GM12878 (cell line): ENCODE results near the gene HJV. TPM values are rescaled to one million over a fixed set of nuclear protein-coding genes. Genes with fewer than 3 reads are reported as not detected.
A peak's percentile ranks its signal among the peaks of the same experiment; 100 is the strongest.

ENCODE experiments used
- ATAC-seq: fragments of 200-7000 bp; cut with Tn5 transposase; 3 replicates; pipeline ENCODE4 v1.9.1; 2020; ENCODE audit warnings: mild to moderate bottlenecking, moderate library complexity
- BruUV-seq: library from RNA; stranded (reverse); fragments of 400-500 nt; replicated peaks from 2 replicates; lab custom pipeline; 2021; lab: Mats Ljungman, UMichigan
- CTCF ChIA-PET: fragments of 300-600 bp; sonication (Branson Sonifier 250); formaldehyde crosslinking; extraction: SDS; loops from one replicate; lab custom pipeline; 2021; ENCODE audit warnings: inconsistent platforms; lab: Yijun Ruan, JAX
- POLR2A ChIA-PET: fragments of 350-600 bp; formaldehyde crosslinking; extraction: SDS; loops from one replicate; lab custom pipeline; 2021; ENCODE audit warnings: inconsistent platforms; lab: Charles Lee
- RAD21 ChIA-PET: fragments of 300-600 bp; sonication (Branson Sonifier 250); formaldehyde crosslinking; loops from one replicate; lab custom pipeline; 2023; ENCODE audit warnings: antibody characterized with exemption; ENCODE audit not compliant: unreplicated experiment; lab: Charles Lee
- SMC1A ChIA-PET: fragments of 300-600 bp; sonication (Branson Sonifier 250); formaldehyde crosslinking; loops from one replicate; lab custom pipeline; 2023; ENCODE audit not compliant: unreplicated experiment, uncharacterized antibody; lab: Charles Lee
- DNase-seq: peaks from one replicate; pipeline ENCODE4 v3.0.0-alpha.2; 2011; ENCODE audit warnings: low read depth, low spot score
- FAIRE-seq: peaks from 3 replicates; lab custom pipeline; 2011; peaks lifted over from hg19 to GRCh38; lab: Jason Lieb, UNC
- H2AFZ ChIP-seq: 2 replicates; pipeline ENCODE4 v1.6.0; 2011; ENCODE audit warnings: low read depth, low read length, control low read depth; ENCODE audit not compliant: control insufficient read depth
- H3K27ac ChIP-seq: 2 replicates; pipeline ENCODE4 v1.5.1; 2011; ENCODE audit warnings: control low read depth; ENCODE audit not compliant: control insufficient read depth, insufficient read depth
- H3K27me3 ChIP-seq, 2 experiments: replicated peaks in 1 of 2; 2 replicates each; pipeline versions ENCODE4 v1.6.0 to v1.6.1; 2011; ENCODE audit warnings: low read length in 1 of 2; ENCODE audit not compliant: control insufficient read depth in 2 of 2, insufficient read depth in 2 of 2
- H3K36me3 ChIP-seq, 2 experiments: 2 replicates each; pipeline ENCODE4 v1.5.1; 2011; ENCODE audit warnings: low read length in 1 of 2; ENCODE audit not compliant: control insufficient read depth in 2 of 2, insufficient read depth in 2 of 2
- H3K4me1 ChIP-seq: 2 replicates; pipeline ENCODE4 v1.6.1; 2011; ENCODE audit warnings: mild to moderate bottlenecking, low read length, moderate library complexity, mixed read lengths; ENCODE audit not compliant: control insufficient read depth, insufficient read depth
- H3K4me2 ChIP-seq: 2 replicates; pipeline ENCODE4 v1.6.0; 2011; ENCODE audit warnings: control low read depth; ENCODE audit not compliant: control insufficient read depth, insufficient read depth
- H3K4me3 ChIP-seq: fragments of 200-600 bp; sonication (generic); 2 replicates; pipeline ENCODE4 v1.5.1; 2016
- H3K79me2 ChIP-seq: 2 replicates; pipeline ENCODE4 v1.6.0; 2011; ENCODE audit warnings: low read length; ENCODE audit not compliant: control insufficient read depth, insufficient read depth
- H3K9ac ChIP-seq: 2 replicates; pipeline ENCODE4 v1.8.0; 2011; ENCODE audit warnings: low read length, control low read depth, mixed read lengths; ENCODE audit not compliant: control insufficient read depth, insufficient read depth
- H3K9me3 ChIP-seq: replicated peaks from 3 replicates; pipeline ENCODE4 v1.5.1; 2011; ENCODE audit warnings: mild to moderate bottlenecking, low read length; ENCODE audit not compliant: control insufficient read depth, insufficient read depth
- H4K20me1 ChIP-seq: 2 replicates; pipeline ENCODE4 v1.6.0; 2011; ENCODE audit not compliant: control insufficient read depth, insufficient read depth
- CBX3 ChIP-seq: fragments of 200-600 bp; sonication (generic); IDR thresholded peaks from 2 replicates; pipeline ENCODE4 v1.6.1; 2016; ENCODE audit warnings: low read depth, borderline replicate concordance
- CREB1 ChIP-seq: IDR thresholded peaks from 2 replicates; pipeline ENCODE4 v1.6.1; 2012; ENCODE audit warnings: low read depth, mild to moderate bottlenecking, inconsistent platforms
- RAD21 ChIP-seq: IDR thresholded peaks from 2 replicates; pipeline ENCODE4 v1.6.1; 2011; ENCODE audit warnings: mild to moderate bottlenecking, low read depth, low read length, moderate library complexity; ENCODE audit not compliant: insufficient read depth
- SREBF1 ChIP-seq: IDR thresholded peaks from 2 replicates; pipeline ENCODE4 v1.6.1; 2012; ENCODE audit warnings: mild to moderate bottlenecking, low read length
- STAT3 ChIP-seq: IDR thresholded peaks from 2 replicates; pipeline ENCODE4 v1.6.1; 2011; ENCODE audit warnings: low read depth, low read length, improper control_type of control experiment
- ZNF274 ChIP-seq: IDR thresholded peaks from one replicate; pipeline ENCODE4 v1.8.0; 2011; ENCODE audit not compliant: insufficient read length, insufficient read depth
- ZNF622 ChIP-seq: fragments of 450-650 bp; IDR thresholded peaks from 2 replicates; pipeline ENCODE4 v1.6.1; 2017; ENCODE audit warnings: mild to moderate bottlenecking, inconsistent platforms
- ZSCAN29 ChIP-seq: fragments of 450-650 bp; IDR thresholded peaks from 2 replicates; pipeline ENCODE4 v1.6.1; 2017; ENCODE audit warnings: mild to moderate bottlenecking, moderate library complexity
- WGBS: methylation state at CpG from one replicate; pipeline ENCODE4 v1.1.6; 2016; ENCODE audit warnings: low lambda C conversion rate; ENCODE audit not compliant: insufficient replicate concordance, insufficient coverage; ENCODE audit errors: missing lambda C conversion rate; 5-methylcytosine and 5-hydroxymethylcytosine counted together
- in situ Hi-C: fragments of 300-500 bp; cut with MboI; formaldehyde crosslinking; loops from 9 replicates; pipeline ENCODE4 v1.14.3; 2018; ENCODE audit warnings: mixed read lengths
- intact Hi-C: fragments of 100-400 bp; cut with micrococcal nuclease; formaldehyde crosslinking; loops from one replicate; pipeline ENCODE4 v1.14.2; 2022; ENCODE audit not compliant: unreplicated experiment
- polyA plus RNA-seq, 11 experiments: library from polyadenylated mRNA; depleted of rRNA in 4 of 11; unstranded in 6 of 11; stranded (reverse) in 5 of 11; fragments of >200 nt; fragmentation: Nextera tagmentation in 4 of 11; fragmentation: Illumina TruSeq in 1 of 11; extraction: Ambion mirVana in 4 of 11; extraction: Trizol in 1 of 11; gene quantifications; 1 replicate in 1 of 11; 2 replicates in 10 of 11; pipeline versions ENCODE4 v1.2.1 to v1.2.3, GENCODE V29; 2011 to 2016; ENCODE audit warnings: inconsistent platforms in 2 of 11, missing spikeins in 2 of 11, low read depth in 1 of 11
- total RNA-seq, 4 experiments: library from RNA; depleted of rRNA in 3 of 4; stranded (reverse); fragments of >200 nt in 3 of 4; fragmentation: Illumina TruSeq in 1 of 4; extraction: Trizol in 1 of 4; gene quantifications; 2 replicates each; pipeline versions ENCODE4 v1.2.1 to v1.2.3, GENCODE V29; 2013 to 2021
- TF ChIP-seq, protein P1 (sequence below): fragments of 150-350 bp; IDR thresholded peaks from 2 replicates; pipeline ENCODE4 v1.6.1; 2016; ENCODE audit warnings: low read depth, low read length
- TF ChIP-seq, protein P2 (sequence below): fragments of 450-650 bp; formaldehyde crosslinking; IDR thresholded peaks from 2 replicates; pipeline ENCODE4 v1.4.0; 2020; ENCODE audit warnings: mild to moderate bottlenecking, moderate library complexity
- TF ChIP-seq, protein P3 (sequence below): fragments of 450-650 bp; conservative IDR thresholded peaks from 2 replicates; pipeline ENCODE4 v1.6.1; 2017; ENCODE audit warnings: mild to moderate bottlenecking, moderate library complexity

HJV gene
- total and polyA plus RNA-seq, 10 of the 15 experiments (the other 5 are each of a cell fraction or from before 2014, with no cell fraction given): not detected

DNA sequence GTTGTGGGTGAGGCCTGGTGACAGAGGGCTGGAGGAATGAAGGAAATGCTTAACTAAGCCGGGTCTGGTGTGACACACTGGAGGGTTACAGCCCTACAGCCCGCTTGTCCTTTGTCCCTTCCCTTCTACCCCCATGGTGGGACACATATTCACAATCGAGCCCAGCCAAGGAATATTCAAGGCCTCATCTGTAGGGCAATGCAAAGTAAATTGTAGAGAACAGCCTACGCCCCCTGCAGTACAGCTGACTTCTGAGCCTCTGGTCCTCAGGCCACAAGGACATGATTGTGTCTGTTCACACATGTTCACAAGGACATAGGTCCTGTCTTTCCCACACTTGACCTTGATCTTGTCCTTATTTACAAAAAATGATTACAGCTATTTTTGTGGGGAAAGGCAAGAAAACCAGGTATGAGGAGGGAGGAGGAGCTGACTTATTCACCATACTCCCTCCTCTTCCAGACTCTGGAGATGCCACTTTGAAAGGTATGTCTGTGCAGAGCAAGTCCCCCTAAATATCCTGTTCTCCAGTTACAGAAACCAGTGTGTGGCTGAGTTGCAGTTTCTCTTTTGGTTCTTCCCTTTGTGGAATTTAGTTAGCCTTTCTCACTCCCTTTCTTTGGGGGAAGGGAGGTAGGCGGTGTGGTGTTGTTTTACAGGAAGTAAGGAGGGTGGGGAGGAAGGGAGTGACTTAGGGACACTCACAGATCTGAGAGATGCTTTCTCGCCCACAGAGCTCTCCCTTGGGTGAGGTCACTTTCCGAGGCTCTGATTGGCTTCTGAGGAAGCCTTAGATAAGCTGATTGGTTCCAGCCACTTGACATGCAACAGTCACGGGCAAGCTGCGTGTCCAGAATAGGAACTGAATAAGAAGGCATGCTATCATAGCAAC, 42.4 kb downstream of the HJV start:
- ATAC-seq (peak; percentile 92), DNase-seq (peak; percentile 99), FAIRE-seq (peak; percentile 78)
- 1% methylated on average over 9 of the region's 9 CpGs for WGBS
- H3K27me3 ChIP-seq: no peaks in the 10 kb centered on the region
- SMC1A ChIA-PET: interaction anchor here (0.6 to 10.9 kb wide), 24 partner anchors 8 to 289 kb away, joined by 3 to 244 read pairs (median 6); partner anchors contain the start of genes ANKRD34A, LIX1L, NUDT17 and PIAS3
- H3K27ac ChIP-seq: peak overlapping the region; percentile 99
- H3K36me3 ChIP-seq: no peaks in the 10 kb centered on the region
- RAD21 ChIA-PET: interaction anchor here (0.5 to 7.9 kb wide), 20 partner anchors 9 to 134 kb away, joined by 3 to 136 read pairs (median 14); partner anchors contain the start of genes ANKRD34A, LIX1L, NUDT17 and PIAS3
- no peaks in the 10 kb centered on the region for H3K9me3 ChIP-seq
- no peaks in the 10 kb centered on the region for H4K20me1 ChIP-seq
- intact Hi-C loops: no loop called here
- BruUV-seq: no TSS peak
- peak overlapping the region; percentile 95 for H3K4me2 ChIP-seq
- in situ Hi-C loops: no loop called here
- POLR2A ChIA-PET: interaction anchor here (0.7 to 6.5 kb wide), 15 partner anchors 11 to 120 kb away, joined by 3 to 102 read pairs (median 12); partner anchors contain the start of genes ANKRD34A, LIX1L, PIAS3 and POLR3GL
- H3K9ac ChIP-seq: peak overlapping the region; percentile 77
- H3K79me2 ChIP-seq: no peaks in the 10 kb centered on the region
- H3K4me1 ChIP-seq: peaks cover 54% of the 10 kb centered on the region
- CTCF ChIA-PET: interaction anchor here (0.6 to 9.4 kb wide), 19 partner anchors 10 to 133 kb away, joined by 3 to 361 read pairs (median 4); partner anchors contain the start of genes ANKRD34A, ANKRD35, LIX1L and NUDT17
- H3K4me3 ChIP-seq: no peak overlapping the region; the same call in 1 of the 2 replicates
- H2AFZ ChIP-seq: peak overlapping the region; percentile 86
- TF ChIP-seq CBX3 (no peak), ZNF622 (no peak), CREB1 (peak; percentile 74), STAT3 (no peak), ZNF274 (no peak), SREBF1 (no peak), ZSCAN29 (no peak), RAD21 (no peak)
- TF ChIP-seq, protein P1, sequence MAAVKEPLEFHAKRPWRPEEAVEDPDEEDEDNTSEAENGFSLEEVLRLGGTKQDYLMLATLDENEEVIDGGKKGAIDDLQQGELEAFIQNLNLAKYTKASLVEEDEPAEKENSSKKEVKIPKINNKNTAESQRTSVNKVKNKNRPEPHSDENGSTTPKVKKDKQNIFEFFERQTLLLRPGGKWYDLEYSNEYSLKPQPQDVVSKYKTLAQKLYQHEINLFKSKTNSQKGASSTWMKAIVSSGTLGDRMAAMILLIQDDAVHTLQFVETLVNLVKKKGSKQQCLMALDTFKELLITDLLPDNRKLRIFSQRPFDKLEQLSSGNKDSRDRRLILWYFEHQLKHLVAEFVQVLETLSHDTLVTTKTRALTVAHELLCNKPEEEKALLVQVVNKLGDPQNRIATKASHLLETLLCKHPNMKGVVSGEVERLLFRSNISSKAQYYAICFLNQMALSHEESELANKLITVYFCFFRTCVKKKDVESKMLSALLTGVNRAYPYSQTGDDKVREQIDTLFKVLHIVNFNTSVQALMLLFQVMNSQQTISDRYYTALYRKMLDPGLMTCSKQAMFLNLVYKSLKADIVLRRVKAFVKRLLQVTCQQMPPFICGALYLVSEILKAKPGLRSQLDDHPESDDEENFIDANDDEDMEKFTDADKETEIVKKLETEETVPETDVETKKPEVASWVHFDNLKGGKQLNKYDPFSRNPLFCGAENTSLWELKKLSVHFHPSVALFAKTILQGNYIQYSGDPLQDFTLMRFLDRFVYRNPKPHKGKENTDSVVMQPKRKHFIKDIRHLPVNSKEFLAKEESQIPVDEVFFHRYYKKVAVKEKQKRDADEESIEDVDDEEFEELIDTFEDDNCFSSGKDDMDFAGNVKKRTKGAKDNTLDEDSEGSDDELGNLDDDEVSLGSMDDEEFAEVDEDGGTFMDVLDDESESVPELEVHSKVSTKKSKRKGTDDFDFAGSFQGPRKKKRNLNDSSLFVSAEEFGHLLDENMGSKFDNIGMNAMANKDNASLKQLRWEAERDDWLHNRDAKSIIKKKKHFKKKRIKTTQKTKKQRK: no peak
- TF ChIP-seq, protein P2, sequence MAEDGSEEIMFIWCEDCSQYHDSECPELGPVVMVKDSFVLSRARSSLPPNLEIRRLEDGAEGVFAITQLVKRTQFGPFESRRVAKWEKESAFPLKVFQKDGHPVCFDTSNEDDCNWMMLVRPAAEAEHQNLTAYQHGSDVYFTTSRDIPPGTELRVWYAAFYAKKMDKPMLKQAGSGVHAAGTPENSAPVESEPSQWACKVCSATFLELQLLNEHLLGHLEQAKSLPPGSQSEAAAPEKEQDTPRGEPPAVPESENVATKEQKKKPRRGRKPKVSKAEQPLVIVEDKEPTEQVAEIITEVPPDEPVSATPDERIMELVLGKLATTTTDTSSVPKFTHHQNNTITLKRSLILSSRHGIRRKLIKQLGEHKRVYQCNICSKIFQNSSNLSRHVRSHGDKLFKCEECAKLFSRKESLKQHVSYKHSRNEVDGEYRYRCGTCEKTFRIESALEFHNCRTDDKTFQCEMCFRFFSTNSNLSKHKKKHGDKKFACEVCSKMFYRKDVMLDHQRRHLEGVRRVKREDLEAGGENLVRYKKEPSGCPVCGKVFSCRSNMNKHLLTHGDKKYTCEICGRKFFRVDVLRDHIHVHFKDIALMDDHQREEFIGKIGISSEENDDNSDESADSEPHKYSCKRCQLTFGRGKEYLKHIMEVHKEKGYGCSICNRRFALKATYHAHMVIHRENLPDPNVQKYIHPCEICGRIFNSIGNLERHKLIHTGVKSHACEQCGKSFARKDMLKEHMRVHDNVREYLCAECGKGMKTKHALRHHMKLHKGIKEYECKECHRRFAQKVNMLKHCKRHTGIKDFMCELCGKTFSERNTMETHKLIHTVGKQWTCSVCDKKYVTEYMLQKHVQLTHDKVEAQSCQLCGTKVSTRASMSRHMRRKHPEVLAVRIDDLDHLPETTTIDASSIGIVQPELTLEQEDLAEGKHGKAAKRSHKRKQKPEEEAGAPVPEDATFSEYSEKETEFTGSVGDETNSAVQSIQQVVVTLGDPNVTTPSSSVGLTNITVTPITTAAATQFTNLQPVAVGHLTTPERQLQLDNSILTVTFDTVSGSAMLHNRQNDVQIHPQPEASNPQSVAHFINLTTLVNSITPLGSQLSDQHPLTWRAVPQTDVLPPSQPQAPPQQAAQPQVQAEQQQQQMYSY (CRISPR knock-in tag): no peak
- TF ChIP-seq, protein P3, sequence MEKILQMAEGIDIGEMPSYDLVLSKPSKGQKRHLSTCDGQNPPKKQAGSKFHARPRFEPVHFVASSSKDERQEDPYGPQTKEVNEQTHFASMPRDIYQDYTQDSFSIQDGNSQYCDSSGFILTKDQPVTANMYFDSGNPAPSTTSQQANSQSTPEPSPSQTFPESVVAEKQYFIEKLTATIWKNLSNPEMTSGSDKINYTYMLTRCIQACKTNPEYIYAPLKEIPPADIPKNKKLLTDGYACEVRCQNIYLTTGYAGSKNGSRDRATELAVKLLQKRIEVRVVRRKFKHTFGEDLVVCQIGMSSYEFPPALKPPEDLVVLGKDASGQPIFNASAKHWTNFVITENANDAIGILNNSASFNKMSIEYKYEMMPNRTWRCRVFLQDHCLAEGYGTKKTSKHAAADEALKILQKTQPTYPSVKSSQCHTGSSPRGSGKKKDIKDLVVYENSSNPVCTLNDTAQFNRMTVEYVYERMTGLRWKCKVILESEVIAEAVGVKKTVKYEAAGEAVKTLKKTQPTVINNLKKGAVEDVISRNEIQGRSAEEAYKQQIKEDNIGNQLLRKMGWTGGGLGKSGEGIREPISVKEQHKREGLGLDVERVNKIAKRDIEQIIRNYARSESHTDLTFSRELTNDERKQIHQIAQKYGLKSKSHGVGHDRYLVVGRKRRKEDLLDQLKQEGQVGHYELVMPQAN: 0 out of 2 replicates have a peak, but pooled peaks have one; percentile 29
